ENCODE measurements around the gene LSR.

LSR gene

GRCh38 chr19:35251456-35251855, 2.7 kb downstream of the LSR start:
- TF ChIP-seq, protein P1, sequence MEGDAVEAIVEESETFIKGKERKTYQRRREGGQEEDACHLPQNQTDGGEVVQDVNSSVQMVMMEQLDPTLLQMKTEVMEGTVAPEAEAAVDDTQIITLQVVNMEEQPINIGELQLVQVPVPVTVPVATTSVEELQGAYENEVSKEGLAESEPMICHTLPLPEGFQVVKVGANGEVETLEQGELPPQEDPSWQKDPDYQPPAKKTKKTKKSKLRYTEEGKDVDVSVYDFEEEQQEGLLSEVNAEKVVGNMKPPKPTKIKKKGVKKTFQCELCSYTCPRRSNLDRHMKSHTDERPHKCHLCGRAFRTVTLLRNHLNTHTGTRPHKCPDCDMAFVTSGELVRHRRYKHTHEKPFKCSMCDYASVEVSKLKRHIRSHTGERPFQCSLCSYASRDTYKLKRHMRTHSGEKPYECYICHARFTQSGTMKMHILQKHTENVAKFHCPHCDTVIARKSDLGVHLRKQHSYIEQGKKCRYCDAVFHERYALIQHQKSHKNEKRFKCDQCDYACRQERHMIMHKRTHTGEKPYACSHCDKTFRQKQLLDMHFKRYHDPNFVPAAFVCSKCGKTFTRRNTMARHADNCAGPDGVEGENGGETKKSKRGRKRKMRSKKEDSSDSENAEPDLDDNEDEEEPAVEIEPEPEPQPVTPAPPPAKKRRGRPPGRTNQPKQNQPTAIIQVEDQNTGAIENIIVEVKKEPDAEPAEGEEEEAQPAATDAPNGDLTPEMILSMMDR (IDR thresholded peaks at IDR 0.05; ENCODE audit: low read depth, low read length): no peak
- H3K4me3 ChIP-seq (ENCODE audit: low read depth, low read length): no peak overlapping the region

- H3K4me3 ChIP-seq (ENCODE audit: low read depth, low read length): no peak overlapping the region
- TF ChIP-seq, protein P1 (IDR thresholded peaks at IDR 0.05; ENCODE audit: low read depth, low read length): no peak
Observed at GRCh38 chr19:35253316-35254286, 4.8 kb downstream of the LSR start.

DNA sequence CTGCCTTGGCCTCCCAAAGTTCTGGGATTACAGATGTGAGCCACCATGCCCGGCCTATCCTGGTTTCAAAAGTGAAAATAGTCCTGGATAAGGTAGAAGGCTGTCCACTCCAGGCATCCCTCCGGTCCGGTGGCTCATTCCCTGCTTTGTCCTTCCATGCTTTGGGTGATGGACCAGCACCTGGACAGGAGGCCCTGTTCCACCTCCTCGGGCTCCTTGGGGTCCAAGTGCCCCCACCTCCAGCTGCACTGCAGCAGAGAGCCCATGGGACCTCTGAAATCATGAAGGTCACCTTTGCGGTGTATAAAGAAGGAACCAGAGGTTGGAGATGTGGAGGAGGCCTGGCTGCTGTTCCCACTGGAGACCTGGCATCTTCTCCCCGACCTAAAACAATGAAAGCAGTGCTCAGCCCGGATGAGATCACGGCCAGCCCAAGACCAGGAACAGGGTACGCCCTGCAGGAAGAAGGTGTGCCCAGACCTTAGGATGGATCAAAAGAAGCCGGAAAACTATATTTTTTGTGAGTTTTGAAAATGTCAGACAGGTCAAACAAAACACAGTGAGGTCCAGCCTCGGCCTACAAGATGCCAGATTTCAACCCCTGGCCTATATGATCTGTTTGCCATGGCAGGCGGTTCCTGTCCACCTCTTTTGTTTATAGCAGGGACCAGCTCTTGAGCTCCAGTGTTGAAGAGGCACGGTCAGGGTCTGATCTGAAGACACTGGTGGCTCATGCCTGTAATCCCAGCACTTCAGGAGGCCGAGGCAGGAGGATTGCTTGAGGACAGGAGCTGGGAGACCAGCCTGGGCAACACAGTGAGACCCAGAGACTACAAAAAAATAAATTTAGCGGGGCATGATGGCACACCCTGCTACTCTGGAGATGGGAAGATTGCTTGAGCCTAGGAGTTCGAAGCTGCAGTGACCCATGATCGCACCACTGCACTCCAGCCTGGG, 5.8 kb downstream of the LSR start:
- no peak overlapping the region for H3K4me3 ChIP-seq (ENCODE audit: low read depth, low read length)
- TF ChIP-seq, protein P1 (IDR thresholded peaks at IDR 0.05; ENCODE audit: low read depth, low read length): no peak

GRCh38 chr19:35256566-35256965, 7.8 kb downstream of the LSR start:
- TF ChIP-seq, protein P1 (IDR thresholded peaks at IDR 0.05; ENCODE audit: low read depth, low read length): no peak
- H3K4me3 ChIP-seq (ENCODE audit: low read depth, low read length): no peak overlapping the region

- TF ChIP-seq, protein P1 (IDR thresholded peaks at IDR 0.05; ENCODE audit: low read depth, low read length): no peak
- no peak overlapping the region for H3K4me3 ChIP-seq (ENCODE audit: low read depth, low read length)
Observed at GRCh38 chr19:35257113-35257461, 8.3 kb downstream of the LSR start.

DNA sequence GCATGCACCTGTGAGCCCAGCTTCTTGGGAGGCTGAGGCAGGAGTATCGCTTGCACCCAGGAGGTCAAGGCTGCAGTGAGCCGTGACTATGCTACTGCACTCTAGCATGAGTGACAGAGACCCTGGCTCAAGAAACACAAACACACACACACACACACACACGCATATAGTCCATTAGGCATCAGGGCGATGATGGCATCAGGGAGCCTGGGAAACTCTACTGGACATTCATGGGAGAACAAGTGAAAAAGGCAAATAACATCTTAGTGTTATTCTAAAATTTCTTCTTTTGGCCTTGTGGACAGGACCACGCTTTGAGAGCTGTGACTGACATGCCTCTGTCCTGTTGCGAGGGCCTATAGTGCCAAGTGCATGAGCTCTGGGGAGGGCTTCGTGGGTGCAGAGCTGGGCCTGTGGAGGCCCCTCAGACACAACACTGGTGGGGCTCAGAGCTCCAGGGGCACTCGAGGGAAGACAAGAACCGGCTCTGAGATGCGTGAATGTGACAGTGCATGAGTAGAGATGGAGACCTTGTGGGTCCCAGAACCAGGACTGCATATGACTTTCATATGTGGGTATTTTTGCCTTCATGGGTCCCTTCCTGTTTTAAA, 12.0 kb downstream of the LSR start:
- TF ChIP-seq, protein P1 (IDR thresholded peaks at IDR 0.05; ENCODE audit: low read depth, low read length): no peak
- no peak overlapping the region for H3K4me3 ChIP-seq (ENCODE audit: low read depth, low read length)

Data from WI38 (cell line).